NK-92 (cell line): ENCODE data around the gene VDAC1.
"Not testable (repeated sequence)": the region's sequence is repeated elsewhere in the genome, so short reads cannot be mapped to it uniquely, and the experiment has no call there.

Experiments
- DNase-seq: peaks from one replicate; lab custom pipeline; 2025; ENCODE audit not compliant: unreplicated experiment; lab: John Stamatoyannopoulos, UW

VDAC1 gene

GRCh38 chr5:133944263-133945185 lies 60.3 kb downstream of the VDAC1 start:
- no peak for DNase-seq

DNA sequence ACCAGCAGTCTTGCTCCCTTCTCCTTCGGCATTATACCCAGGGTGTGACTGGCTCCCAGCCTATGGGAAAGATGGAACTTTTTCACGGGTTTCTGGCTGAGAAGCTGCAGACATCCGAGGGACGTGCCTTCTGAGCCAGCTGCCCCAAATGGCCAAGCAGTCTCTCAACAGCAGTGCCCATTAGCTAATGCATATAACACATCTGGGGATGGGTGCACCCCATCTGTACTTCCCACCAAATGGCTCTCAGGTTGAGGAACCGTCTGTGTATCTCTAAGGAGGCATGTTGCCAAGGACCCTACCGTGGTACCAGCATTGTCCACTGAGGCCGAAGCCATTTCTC lies 61.3 kb downstream of the VDAC1 start:
- no peak for DNase-seq

GRCh38 chr5:133942614-133943474 lies 61.9 kb downstream of the VDAC1 start:
- no peak for DNase-seq

DNA sequence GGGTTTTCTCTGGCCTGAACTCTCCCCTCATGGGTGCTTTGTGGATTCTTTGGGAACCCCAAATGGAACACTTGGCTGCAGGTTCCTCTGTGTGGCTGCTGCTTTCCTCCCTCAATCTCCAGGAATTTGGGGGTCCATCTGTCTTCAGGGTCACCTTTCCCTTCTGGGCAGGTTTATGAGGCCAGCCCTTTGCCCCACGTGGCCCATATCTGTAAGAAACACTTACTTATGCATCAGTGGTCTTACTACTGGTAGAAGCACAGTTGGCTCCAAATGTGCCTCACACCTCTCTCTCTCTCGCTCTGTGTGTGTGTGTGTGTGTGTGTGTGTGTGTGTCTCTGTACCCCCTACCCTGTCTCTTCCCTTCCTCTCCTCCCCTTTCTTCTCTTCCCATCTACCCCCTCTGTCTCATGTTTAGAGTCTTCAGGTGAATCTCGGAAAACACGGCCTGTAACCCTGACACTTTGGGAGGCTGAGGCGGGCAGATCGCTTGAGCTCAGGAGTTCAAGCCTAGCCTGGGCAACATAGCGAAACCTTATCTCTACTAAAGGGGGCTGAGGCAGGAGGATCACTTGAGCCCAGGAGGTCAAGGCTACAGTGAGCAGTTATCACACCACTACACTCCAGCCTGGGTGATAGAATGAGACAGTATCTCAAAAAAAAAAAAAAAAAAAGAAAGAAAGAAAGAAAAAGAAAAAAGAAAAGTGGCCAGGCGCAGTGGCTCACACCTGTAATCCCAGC lies 63.1 kb downstream of the VDAC1 start:
- DNase-seq: no peak

DNA sequence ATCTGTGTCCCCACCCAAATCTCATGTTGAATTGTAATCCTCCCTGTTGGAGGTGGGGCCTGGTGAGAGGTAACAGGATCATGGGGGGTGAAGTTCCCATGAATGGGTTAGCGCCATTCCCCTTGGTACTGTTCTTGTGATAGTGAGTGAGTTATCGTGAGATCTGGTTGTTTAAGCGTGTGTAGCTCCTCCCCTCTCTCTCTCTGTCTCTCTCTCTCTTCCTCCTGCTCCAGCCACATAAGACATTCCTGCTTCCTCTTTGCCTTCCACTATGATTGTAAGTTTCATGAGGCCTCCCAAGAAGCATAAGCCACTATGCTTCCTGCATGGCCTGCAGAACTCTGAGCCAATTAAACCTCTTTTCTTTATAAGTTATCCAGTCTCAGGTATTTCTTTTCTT lies 65.1 kb downstream of the VDAC1 start:
- DNase-seq: no peak

DNA sequence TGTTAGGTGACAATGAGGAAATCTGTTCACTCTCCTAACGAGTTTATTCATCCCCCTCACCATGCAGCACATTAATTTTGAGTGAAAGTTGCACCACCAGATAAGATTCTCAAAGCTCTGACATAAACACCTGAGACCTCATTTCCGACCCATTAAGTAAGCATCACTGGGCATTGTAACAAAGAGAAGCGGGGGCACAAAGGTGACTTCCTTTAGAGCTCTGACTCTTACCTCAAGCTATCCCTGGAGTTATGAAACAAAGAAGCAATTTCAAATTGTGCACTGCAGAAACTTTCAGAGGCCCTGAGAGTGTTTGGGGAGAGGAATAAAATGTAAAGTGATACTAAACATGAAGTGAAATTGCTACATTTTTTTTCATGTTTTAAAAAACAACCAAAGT lies 65.8 kb downstream of the VDAC1 start:
- DNase-seq: no peak

DNA sequence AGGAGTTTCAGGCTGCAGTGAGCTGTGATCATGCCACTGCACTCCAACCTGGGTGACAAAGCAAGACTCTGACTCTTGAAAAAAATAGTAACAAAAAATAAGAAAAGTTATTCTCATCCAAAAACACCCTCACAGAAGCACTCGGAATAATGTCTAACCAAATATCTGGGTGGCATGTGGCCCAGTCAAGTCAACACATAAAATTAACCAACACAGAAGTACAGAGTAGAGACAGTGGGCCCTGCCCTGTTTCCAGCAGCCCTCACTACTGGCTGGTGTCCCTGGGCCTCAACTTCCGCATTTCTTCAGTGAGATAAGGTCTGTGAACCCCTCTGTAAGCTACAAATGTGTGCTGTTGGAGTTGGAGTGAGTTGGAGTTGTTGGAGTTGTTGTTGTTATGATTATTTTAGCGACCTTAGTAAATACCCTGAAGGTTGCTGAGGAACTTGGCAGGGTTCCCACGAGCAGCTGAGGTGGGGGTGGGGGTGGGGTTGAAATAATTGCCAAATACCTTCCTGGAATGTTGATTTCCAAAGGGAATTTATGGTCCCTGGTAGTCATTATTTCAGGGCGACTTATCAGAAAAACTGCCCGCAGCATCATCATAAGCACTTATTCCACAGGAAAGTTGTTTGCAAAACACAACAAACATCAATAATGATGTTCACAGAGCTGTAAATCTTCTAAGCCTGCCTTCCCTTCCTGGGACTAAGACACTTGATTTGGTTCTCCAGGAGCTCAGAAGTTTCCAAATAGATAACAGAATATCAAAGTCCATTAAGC lies 66.5 kb downstream of the VDAC1 start:
- no peak for DNase-seq

- DNase-seq: not testable (repeated sequence)
These were observed 67.1 kb downstream of the VDAC1 start for GRCh38 chr5:133937628-133938027.

DNA sequence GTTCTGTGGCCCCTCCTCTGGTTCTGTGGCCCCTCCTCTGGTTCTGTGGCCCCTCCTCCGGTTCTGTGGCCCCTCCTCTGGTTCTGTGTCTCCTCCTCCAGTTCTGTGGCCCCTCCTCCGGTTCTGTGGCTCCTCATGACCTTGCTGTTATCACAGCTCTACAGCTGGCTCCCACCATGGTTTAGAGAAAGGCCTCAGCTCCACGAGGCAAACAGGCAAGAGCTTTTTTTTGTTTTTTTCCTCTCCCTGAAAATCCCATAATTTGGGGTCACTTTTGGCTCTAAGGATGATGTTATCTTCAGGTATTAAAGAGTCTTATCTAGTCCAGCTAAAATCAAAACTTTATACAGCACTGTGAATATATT lies 68.1 kb downstream of the VDAC1 start:
- no peak for DNase-seq

- not testable (repeated sequence) for DNase-seq
These were observed 68.7 kb downstream of the VDAC1 start for GRCh38 chr5:133935991-133936650.

GRCh38 chr5:133935667-133935940 lies 69.2 kb downstream of the VDAC1 start:
- DNase-seq: no peak

GRCh38 chr5:133934822-133935666 lies 69.7 kb downstream of the VDAC1 start:
- no peak for DNase-seq

- DNase-seq: no peak
These were observed 70.5 kb downstream of the VDAC1 start for GRCh38 chr5:133934311-133934710.

GRCh38 chr5:133933670-133934295 lies 71.0 kb downstream of the VDAC1 start:
- no peak for DNase-seq

GRCh38 chr5:133933169-133933509 lies 71.6 kb downstream of the VDAC1 start:
- DNase-seq: no peak

DNA sequence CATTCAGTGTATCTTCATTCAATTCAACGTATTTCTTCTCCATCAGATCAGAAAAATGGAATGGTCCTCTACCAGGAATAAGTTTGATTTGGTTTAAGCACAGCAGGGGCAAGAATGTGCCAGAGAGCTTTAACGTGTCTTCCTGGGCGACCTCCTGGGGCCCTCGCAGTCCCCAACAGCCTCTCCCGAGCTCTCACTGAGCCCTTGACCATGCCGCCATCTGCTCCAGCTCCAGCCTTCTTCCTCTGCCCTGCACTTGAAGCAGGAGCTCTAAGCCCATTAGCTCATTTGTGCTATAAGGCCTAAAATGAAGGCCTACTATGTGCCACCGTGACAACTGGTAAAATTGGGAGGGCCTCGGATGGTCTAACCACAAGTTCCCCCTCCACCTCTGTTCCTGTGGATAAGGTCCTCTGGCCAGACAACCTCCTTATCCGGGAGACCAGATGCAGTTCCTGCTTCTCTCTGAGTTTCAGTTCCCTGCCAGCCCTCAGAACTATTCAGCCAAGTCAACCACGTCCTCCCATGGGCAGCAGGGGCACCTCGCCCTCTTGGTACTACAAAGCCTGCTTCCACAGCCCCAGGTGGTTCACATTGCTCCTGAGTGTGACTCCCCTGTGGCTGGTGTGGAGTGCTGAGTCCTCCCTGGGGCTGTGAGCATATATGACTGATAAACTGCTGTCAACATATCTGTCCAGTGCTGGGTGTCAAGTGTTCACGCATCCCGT lies 72.2 kb downstream of the VDAC1 start:
- DNase-seq: no peak

DNA sequence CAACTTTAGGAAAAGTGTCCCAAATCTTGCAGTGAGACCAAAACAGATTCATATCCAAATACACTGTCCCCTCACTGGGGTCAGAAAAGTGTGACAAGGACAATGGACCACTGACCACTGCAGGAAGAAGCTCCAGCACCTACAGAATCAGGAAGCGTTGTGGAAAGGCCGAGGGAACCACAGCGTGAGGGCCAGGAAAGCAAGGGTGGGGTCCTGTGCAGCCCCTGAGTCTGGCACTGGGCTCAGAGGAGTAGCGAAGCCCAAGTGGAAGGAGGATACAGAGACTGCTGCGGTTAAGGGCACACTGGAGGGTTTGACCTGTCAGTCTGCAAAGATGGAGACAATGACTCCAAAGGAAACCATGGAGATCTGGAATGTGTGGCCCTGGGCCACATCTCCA lies 73.2 kb downstream of the VDAC1 start:
- DNase-seq: no peak

DNA sequence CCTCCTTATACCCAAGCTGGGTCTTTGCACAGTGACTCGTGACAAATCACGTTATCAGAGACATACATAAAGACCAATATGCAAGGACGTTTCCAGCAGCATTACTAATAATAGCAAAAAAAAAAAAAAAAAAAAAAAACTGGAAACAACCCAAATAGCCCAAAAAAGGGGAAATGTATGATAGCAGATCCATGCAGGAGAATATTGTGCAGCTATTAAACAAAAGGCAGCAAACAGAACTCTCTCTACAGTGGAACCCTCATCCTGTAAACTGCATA lies 74.0 kb downstream of the VDAC1 start:
- no peak for DNase-seq
